Astrocyte (in vitro differentiated cells and primary cell): Measurements from ENCODE around the gene SLC29A3.

ENCODE experiments used
- EZH2 ChIP-seq: IDR thresholded peaks from 2 replicates; pipeline ENCODE4 v1.6.1; 2012; ENCODE audit warnings: mild to moderate bottlenecking, low read length, inconsistent platforms; ENCODE audit not compliant: insufficient read depth
- TF ChIP-seq, protein P1 (sequence below): IDR thresholded peaks from 2 replicates; pipeline ENCODE4 v1.5.1; 2011; ENCODE audit warnings: low read depth, mild to moderate bottlenecking, inconsistent platforms, low read length, moderate library complexity; ENCODE audit not compliant: insufficient read depth

GRCh38 chr10:71398976-71399375 is 79.9 kb downstream of the SLC29A3 start:
- TF ChIP-seq, protein P1, sequence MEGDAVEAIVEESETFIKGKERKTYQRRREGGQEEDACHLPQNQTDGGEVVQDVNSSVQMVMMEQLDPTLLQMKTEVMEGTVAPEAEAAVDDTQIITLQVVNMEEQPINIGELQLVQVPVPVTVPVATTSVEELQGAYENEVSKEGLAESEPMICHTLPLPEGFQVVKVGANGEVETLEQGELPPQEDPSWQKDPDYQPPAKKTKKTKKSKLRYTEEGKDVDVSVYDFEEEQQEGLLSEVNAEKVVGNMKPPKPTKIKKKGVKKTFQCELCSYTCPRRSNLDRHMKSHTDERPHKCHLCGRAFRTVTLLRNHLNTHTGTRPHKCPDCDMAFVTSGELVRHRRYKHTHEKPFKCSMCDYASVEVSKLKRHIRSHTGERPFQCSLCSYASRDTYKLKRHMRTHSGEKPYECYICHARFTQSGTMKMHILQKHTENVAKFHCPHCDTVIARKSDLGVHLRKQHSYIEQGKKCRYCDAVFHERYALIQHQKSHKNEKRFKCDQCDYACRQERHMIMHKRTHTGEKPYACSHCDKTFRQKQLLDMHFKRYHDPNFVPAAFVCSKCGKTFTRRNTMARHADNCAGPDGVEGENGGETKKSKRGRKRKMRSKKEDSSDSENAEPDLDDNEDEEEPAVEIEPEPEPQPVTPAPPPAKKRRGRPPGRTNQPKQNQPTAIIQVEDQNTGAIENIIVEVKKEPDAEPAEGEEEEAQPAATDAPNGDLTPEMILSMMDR, result no peak
- no peak for TF ChIP-seq EZH2
